NCI-H69 (cell line): Measurements from ENCODE around the gene LIN9.
"Not testable (repeated sequence)": the region's sequence is repeated elsewhere in the genome, so short reads cannot be mapped to it uniquely, and the experiment has no call there.

ENCODE experiments used
- DNase-seq: peaks from one replicate; lab custom pipeline; 2025; lab: John Stamatoyannopoulos, UW

LIN9 gene

DNA sequence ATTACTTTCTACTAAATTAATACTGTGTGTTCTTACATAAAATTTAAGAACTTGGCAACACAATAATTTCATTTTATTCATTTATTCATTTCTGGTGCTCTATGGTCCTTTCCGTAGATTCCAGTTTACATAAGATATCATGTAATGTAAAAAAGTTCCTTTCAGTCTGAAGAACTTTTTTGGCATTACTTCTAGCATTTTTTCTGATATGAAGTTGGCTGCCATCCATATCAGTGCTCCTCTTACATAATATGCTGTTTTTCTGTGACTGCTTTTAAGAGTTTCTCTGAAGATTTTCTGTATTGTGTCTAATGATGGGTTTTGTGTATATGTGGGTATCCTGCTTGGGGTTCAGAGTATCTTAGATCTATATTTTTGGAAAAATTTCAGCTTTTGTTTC is 34.8 kb downstream of the LIN9 start:
- no peak for DNase-seq

DNA sequence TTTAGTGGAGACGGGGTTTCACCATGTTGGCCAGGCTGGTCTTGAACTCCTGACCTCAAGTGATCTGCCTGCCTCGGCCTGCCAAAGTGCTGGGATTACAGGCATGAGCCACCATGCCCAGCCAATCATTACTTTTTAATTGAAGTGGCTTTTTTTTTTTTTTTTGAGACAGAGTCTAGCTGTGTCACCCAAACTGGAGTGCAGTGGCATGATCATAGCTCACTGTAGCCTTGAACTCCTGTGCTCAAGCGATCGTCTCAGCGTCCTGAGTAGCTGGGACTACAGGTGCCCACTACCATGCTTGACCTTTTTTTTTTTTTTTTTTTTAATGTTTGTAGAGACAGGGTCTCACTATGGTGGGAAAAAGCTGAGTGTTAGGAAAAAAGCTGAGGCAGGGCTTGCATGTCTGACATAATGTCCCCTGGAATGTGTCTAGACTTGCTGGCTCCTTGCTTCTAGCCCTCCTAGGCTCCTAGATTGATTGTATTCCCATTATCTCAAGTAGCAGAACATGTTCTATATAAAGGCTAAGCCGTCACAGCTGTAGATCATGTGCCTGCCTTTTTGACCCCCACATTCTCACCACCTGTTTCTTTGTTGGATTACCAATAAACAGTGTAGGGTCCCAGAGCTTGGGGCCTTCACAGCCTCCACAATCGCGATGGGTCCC is 36.6 kb downstream of the LIN9 start:
- DNase-seq = peak; percentile 78

DNA sequence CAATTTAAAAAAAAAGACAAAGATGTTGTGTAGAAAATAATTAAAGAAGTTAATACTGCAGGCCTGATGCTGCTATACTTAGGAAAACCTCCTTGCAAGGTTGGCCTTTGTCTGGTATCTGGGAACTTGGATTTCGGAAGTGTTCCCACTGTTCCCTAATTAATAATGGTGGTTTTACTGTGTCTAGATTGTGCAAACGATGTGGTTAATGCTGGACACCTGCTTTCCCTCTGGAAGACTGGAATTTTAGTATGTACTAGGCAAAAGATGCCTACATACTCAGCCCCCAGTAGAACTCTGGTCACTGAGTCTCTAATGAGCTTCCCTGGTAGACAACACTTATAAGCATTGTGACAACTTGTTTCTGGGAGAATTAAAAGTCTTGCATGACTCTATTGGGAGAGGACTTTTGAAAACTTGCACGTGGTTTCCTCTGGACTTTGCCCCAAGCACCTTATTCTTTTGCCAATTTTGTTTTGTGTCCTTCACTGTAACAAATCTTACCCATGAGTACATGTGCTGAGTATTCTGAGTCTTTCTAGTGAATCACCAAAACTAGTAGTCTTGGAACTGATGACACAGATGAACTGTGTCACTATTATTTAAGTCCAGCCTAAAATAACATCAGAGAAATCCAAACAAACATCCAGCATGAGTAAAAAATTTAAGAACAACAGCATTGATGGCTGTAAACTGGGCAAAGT is 40.4 kb downstream of the LIN9 start:
- no peak for DNase-seq

DNA sequence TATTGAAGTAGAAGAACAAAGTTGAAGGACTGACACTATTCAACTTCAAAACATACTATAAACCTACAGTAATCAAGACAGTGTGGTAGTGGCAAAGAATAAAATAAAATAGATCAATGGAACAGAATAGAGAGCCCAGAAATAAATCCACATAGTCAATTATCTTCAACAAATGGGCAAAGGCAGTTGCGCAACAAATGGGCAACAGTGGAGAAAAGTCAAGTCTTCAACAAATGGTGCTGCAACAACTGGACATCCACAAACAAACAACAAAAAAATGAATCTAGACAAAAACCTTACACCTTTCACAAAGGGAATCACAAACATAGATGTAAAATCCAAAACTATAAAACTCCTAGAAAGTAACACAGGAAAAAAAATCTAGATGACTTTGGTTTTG is 47.1 kb downstream of the LIN9 start:
- no peak for DNase-seq

DNA sequence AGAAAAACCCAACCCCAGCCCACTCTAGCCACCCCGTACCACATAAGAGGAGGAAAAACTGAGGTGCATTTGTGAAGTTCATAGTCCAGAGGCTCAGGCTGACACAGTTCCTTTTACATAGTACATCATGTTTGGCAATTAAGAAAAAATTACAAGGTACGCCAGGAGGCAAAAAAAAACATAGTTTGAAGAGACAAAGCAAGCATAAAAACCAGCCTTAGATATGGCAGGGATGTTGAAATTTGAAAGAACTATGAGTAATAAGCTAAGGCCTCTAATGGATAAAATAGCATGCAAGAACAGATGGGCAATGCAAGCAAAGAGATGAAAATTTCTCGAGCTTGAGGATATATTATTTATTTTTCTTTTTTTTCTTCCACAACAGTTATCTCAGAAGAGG is 53.6 kb downstream of the LIN9 start:
- DNase-seq = no peak

DNA sequence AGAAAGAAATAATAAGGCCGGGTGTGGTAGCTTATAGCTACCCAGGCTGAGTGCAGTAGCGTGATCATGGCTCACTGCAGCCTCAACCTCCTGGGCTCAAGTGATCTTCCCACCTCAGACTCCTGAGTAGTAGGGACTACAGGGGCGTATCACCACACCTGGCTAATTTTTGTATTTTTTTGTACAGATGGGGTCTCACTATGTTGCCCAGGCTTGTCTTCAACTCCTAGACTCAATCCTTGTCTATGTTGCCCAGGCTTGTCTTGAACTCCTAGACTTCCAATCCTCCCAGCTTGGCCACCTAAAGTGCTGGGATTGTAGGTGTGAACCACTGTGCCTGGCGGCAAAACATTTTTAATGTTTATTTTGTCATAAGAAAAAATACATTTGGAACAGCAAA is 55.0 kb downstream of the LIN9 start:
- no peak for DNase-seq

DNA sequence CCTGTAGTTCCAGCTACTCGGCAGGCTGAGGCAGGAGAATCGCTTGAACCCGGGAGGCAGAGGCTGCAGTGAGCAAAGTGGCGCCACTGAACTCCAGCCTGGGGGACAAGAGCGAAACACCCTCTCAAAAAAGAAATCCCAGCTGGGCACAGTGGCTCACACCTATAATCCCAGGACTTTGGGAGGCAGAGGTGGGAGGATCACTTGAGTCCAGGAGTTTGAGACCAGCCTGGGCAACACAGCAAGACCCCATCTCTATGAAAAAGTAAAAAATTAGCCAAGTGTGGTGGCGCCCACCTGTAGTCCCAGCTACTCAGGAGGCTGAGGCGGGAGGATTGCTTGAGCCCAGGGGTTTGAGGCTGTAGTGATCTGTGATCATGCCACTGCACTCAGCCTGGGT is 56.1 kb downstream of the LIN9 start:
- not testable (repeated sequence) for DNase-seq

DNA sequence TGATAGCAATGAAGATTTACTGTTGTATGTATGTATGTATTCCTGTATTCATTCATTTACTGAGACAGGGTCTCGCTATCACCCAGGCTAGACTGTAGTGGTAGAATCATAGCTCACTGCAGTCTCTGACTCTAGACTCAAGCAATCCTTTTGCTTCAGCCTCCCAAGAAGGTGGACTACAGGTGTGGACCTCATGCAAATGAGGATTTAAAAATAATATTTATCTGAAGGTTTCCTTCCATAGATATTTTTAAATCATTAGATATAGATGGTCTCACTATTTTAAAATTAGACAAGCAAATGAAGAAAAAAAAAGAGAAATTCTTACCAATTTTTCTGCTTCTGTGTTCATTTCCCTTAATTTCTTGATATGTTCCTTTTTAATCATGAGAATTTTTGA is 58.5 kb downstream of the LIN9 start:
- no peak for DNase-seq

DNA sequence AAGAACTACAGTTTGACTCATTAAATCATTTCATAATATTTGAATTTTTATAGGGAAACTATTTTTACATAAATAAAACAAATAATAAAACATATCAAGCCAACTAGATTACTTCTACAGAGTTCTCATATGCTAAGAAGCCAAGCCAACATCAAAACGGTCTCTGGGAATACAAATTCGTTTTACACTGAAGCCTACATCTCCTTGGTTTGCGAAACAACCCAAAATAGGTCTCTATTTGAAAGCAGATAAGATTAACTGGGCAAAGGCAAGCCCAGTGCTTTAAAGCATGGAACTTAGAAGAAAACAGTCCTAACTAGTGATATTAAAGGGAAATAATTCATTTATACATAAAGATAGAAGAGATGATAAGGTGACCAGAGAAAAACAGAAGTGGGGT is 60.2 kb downstream of the LIN9 start:
- no peak for DNase-seq

DNA sequence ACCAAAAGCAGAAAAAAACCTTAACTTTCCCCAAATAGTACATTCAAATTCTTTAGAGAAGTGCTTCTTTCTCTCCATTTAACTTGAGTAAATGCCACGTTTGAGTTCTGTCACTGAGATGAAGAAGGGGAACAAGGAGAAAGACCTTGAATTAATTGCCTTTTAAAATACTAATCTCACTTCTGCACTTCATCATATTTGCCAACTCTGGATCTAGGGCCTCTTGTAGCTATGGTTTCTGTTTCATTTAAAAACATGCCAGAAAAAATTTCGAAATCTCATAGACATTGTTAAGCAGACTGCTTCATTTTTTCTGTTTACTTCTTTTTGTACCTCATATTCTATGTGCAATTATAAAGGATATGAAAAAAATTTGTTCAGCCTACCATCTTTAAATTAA is 60.9 kb downstream of the LIN9 start:
- no peak for DNase-seq

DNA sequence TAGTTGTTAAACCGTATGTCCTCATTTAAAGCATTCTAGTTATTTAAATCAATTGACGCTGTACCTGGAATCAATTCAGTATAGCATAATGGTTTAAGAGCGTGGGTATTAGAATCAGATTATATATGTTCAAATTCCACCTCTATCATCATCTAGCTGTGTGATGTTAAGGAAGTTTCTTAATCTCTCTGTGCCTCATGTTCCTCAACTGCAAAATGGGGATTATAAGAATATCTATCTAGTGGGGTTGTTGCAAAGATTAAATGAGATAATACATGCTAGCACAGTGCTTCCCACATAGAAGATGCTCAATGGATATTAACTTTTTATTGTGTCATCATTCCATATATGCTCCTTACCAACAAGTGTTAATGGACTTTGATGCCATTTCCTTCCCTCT is 69.5 kb downstream of the LIN9 start:
- no peak for DNase-seq

DNA sequence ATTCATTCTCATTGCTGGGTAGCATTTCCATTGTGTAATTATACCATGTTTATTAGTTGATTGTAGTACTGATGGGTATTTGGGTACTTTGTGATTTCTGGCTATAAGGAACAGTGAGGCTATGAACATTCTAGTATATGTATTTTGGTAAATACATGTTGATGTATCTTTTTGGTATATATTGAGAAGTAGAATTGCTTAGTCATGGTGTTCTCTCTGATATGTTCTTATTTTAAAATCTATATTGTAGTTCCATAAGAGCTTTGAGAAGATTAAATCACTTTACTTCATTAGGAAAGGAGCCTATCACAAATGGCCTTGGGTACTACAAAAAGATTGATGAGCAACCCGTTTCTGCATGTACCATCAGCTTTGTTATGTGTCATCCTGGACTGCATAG is 72.1 kb downstream of the LIN9 start:
- DNase-seq = no peak

DNA sequence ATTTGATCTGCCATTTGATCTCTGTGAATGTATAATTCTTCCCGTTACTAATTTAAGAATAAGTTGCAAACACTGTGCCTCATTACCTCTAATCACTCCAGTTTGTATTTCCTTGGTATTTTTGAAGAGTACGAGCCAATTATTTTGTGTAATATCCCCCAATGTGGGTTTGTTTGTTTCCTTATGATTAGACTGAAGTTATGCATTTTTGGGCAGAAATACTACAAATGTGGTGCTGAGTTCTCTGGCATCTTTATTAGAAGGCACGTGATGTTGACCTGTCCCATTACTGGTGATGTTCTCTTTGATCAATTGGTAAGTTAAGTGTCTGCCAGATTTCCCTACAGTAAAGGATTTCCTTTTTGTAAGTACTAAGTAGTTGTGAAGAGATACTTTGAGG is 75.2 kb downstream of the LIN9 start:
- no peak for DNase-seq

DNA sequence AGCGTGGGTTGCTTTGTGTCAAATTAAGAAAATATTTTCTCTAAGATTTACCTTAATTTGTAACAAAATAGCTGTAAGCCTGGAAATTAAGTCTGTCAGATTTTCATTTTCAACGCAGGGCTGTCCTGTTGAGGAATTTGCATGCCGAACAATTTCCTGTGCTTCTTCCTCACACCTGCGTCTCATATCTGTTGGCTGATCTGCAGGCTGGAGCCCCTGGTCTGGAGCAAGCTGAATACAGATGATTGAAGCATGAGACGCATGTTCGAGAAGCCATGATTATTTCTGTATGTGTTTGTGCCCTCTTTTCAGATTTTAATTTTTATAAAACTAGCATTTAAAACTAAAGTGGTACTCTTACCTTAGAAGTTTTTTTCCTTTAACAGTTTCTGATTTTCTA is 75.7 kb downstream of the LIN9 start:
- DNase-seq = no peak

DNA sequence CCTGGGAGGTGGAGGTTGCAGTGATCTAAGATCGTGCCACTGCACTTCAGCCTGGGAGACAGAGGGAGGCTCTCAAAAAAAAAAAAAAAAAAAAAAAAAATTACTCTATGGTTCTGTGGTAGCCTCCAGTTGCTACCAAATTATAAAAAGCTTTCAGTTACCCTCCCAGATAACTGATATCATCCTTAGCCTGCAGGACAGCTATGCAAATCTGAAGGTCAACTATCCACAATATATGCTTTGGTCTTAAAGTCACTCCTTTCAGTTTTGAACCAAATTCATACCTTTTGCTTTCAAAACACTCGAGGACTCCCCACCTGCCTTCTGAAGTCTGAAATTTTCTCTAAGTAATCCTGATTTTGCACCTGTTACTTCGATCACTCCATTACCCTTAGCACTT is 82.4 kb downstream of the LIN9 start:
- DNase-seq = no peak

DNA sequence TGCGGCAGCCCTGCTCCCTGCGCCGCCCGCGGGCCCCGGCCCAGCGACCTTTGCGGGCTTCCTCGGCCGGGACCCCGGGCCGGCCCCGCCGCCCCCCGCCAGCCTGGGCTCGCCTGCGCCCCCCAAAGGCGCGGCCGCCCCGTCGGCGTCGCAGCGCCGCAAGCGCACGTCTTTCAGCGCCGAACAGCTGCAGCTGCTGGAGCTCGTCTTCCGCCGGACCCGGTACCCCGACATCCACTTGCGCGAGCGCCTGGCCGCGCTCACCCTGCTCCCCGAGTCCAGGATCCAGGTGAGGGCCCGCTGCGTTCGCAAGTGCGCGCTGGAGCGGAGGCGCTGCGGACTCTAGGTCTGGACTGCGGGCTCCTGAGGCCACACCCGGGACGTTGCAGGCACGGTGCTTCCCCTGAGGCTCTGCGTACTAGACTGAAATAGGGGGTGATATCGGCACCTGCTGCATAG is 85.1 kb downstream of the LIN9 start:
- DNase-seq = peak; percentile 64

DNA sequence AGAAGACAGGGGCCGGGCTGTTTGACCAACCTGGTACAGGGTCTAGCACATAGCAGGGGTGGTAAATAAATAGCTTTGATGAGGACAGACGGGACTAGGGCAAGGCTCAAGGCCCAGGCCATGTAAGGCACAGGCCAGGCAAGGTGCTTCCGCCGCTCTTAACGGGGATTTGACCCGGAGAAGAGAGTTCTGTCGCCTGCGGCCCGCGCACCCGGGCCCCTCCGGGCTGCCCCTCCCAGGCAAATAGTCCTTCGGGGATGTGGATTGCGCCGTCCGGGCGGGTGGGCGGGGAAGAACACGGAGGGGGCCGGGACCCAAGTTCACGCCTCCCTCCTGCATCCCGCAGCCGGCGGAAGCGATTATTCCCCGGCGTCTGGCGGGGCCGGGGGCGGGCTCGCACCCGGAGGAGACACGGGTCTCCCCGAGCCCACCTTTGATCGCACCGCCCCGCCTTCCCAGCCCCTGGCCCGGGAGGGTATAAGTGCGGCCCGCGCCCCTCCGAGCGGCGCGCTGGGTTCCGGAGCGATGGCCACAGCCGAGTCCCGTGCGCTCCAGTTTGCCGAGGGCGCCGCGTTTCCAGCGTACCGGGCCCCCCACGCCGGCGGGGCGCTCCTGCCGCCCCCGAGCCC is 85.7 kb downstream of the LIN9 start, which contains the start of gene MIXL1:
MIXL1 (plus strand) TSS at position 508 of the 629 bp plus-strand sequence; CDS start at position 526, 18 bp downstream.
- peak; percentile 59 for DNase-seq

DNA sequence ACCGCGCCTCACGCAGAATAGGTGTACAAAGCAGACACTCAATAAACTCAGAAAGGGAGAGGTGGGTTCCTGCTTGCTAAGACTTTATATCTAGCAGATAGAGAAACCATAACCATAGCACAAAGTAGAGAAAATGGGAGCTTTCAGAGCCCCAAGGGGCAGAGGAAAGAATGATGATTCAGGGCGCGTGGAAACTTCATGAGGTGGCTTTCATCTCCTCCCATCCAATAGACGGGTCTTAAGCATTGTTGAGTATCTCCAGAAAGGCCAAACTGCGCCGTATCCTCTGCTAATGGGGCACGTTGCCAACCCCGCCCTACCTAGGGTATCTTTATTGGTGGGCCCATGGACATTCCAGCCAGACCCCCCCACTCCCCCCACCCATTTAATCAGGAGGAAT is 86.3 kb downstream of the LIN9 start:
- DNase-seq = no peak

DNA sequence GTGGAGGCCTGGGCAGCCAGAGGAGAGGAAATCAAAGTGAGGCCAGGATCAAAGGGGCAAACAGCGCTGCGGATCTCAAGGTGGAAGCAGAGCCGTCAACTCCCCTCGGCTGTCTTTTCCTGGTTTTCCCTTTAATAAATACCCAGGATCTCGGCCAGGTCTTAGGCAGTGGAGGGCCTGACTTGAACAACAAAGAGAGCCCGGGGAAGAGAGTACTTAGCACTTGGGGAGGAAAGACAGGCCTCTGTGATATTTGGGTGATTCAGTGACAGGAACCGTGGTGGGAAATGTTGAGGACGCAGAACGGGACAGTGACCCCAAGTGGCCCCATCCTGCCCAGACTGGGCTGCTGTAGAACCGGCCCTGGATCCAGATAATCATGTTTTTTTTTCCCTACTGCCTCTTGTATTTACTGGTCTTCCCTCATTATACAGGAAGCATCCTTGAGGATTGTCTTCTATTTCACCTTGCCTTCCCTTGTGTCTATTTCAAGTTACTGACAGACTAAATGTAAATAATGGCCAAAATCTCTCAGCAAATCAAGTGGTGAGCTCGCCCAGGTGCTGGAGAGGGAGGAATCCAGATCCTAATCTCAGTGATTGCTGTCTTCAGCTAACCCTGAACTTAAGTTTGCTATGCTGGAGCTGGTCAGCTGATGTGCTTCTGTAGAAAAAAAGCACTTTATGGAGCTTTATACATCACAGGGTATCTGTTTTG is 88.3 kb downstream of the LIN9 start:
- DNase-seq = no peak

DNA sequence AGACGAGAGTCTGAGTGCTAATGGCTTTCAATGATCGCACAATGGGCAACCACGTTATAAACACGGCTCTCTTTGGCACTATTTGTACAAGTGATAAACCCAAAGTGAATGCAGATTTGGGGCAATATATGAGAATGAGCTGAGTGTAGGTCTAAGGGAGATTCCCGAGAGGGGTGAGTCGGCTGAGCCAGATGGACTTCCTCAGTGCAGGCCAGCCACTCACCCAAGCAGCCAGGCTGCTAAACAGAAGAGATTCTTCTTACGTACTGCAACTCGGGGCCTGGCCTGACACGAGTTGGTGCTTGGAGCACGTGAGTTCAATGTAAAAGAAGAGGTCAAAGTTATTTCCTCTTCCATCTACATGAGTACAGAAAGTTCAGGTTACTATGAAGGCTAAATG is 91.7 kb downstream of the LIN9 start:
- no peak for DNase-seq

DNA sequence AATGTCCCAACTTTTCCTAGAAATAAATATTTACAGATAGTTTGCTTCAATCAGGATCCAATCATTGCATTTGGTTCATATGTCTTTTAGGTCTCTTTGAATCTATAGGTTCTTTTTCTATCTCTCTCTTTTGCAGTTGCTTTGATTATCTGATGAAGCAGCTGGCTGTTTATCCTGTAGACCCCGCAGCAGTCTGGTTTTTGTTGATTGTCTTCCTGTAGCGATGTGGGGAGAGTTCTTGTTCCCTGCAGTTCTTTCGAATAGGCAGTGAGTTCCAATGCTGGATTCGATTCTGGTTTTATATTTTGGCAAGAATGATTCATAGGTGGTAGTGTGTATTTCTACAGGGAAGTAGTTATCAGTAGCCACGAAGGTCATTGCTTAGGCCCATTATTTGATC is 92.9 kb downstream of the LIN9 start:
- DNase-seq = no peak

DNA sequence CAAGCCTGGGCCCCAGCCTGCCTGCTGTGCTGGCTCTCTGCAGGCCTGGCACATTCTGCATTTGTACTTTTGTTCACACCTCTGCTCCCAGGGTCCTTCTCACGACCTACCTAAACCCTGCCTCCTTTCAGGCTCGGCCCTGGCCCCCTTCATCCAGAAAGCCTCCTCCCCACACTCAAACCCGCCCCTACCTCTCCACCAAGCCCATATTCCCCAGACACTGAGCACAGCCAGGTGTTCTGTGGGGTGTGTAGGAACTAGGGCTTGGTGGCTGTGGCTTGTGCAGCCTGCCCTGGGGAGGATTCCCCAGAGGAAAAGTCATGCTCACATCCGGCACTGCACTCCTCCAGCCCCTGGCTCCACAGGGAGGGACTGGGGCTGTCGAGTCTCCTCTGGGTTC is 93.7 kb downstream of the LIN9 start:
- DNase-seq = peak; percentile 37

DNA sequence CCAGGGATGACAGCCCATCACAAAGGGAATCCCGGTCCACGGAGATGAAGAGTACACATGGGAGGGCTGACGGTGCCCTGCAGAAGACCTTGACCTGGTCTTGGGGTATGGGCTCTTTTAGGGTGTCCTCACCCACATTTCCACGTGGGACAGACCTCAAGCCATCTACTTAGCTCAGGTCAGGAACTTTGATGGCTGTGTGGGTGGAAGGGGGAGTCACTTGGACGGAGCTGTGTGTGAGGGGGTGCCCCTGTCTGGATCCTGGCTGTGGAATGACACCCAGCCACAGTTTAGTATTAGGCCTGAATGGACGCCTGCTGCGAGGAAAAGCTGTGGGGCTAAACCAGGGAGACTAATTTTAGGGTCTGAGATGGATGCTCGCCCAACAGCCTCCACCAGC is 96.4 kb downstream of the LIN9 start:
- DNase-seq = no peak
